HG02623 (cell line): ENCODE results near the gene PPP1CB.

Source experiments
- ATAC-seq: cut with Tn5 transposase; IDR thresholded peaks from one replicate; pipeline ENCODE4 v1.9.1; 2021; ENCODE audit warnings: moderate library complexity; ENCODE audit not compliant: unreplicated experiment

The PPP1CB gene

GRCh38 chr2:28842042-28842441 lies 90.4 kb downstream of the PPP1CB start:
- ATAC-seq, result no peak
